ENCODE results near the gene LRR1.

The LRR1 gene

DNA sequence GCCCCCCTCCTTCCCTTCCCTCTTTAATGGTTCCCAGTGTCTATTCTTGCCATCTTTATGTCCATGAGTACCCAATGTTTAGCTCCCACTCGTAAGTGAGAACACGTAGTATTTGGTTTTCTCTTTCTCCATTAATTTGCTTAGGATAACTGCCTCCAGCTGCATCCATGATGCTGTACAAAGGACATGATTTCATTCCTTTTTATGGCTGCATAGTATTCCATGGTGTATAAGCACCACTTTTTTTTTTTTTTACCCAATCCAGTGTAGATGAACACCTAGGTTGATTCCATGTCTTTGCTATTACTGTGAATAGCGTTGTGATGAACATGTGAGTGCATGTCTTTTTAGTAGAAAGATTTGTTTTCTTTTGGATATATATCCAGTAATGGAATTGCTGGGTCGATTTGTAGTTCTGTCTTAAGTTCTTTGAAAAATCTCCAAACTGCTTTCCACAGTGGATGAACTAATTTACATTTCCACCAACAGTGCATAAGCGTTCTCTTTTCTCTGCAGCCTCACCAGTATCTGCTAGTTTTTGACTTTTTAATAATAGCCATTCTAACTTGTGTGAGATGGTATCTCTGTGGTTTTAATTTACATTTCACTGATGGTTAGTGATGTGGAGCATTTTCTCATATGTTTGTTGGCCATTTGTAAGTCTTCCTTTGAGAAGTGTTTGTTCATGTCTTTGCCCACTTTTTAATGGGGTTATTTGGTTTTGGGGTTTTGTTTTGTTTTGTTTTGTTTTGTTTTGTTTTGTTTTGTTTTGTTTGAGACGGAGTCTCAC is 38.6 kb upstream of the LRR1 start:
- TF ChIP-seq, protein P1, sequence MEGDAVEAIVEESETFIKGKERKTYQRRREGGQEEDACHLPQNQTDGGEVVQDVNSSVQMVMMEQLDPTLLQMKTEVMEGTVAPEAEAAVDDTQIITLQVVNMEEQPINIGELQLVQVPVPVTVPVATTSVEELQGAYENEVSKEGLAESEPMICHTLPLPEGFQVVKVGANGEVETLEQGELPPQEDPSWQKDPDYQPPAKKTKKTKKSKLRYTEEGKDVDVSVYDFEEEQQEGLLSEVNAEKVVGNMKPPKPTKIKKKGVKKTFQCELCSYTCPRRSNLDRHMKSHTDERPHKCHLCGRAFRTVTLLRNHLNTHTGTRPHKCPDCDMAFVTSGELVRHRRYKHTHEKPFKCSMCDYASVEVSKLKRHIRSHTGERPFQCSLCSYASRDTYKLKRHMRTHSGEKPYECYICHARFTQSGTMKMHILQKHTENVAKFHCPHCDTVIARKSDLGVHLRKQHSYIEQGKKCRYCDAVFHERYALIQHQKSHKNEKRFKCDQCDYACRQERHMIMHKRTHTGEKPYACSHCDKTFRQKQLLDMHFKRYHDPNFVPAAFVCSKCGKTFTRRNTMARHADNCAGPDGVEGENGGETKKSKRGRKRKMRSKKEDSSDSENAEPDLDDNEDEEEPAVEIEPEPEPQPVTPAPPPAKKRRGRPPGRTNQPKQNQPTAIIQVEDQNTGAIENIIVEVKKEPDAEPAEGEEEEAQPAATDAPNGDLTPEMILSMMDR (IDR thresholded peaks at IDR 0.05; ENCODE audit: low read depth, low read length), result no peak
- H3K4me3 ChIP-seq (ENCODE audit: low read depth, low read length), result no peak overlapping the region

DNA sequence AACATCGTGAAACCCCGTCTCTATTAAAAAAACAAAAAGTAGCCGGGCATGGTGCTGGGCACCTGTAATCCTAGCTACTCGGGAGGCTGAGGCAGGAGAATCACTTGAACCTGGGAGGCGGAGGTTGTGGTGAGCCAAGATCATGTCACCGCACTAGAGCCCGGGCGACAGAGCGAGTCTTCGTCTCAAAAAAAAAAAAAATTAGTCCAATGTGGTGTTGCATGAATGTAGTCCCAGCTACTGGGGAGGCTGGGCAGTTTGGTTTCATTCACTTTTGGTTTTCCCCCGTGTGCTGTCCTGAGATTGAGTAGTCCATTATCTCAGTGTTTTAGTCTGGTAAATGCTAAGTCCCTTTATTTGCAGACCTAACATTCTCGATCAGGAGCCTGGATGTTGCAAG is 32.0 kb upstream of the LRR1 start:
- TF ChIP-seq, protein P1 (IDR thresholded peaks at IDR 0.05; ENCODE audit: low read depth, low read length), result no peak
- H3K4me3 ChIP-seq (ENCODE audit: low read depth, low read length), result no peak overlapping the region

DNA sequence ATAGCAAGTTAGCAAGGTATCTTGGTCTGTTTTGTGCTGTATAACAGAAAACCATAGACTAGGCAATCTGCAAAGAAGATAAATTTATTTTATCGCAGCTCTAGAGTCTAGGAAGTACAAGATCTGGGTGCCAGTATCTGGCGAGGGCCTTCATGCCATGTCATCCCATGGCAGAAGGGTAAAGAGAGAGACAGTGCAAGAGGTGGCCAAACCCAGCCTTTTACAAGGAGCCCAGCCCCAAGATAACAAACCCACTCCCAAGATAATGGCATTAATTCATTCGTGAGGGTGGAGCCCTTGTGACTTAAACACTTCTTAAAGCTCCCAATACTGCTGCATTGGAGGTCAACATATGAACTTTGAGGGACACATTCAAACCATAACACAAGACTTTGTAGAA is 29.5 kb upstream of the LRR1 start:
- TF ChIP-seq, protein P1 (IDR thresholded peaks at IDR 0.05; ENCODE audit: low read depth, low read length), result no peak
- H3K4me3 ChIP-seq (ENCODE audit: low read depth, low read length), result no peak overlapping the region

DNA sequence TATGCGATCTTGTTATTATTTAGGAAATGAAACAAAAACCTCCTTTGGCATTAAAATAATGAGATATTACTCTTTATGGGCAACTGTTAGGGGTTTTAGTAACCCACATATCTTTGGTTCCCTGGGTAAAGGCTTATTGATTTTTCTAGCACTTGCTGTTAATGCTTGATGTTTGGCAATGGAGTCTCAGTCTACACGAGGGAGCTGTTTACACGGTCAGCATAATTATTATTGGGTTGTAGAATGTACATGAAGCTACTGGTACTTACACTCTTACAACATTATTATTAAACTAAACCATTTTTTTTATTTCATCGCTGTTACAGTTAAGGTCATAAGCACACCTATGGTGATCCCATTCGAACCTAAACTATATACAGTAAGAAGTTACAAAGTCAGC is 24.7 kb upstream of the LRR1 start:
- no peak overlapping the region for H3K4me3 ChIP-seq (ENCODE audit: low read depth, low read length)
- TF ChIP-seq, protein P1 (IDR thresholded peaks at IDR 0.05; ENCODE audit: low read depth, low read length), result no peak

DNA sequence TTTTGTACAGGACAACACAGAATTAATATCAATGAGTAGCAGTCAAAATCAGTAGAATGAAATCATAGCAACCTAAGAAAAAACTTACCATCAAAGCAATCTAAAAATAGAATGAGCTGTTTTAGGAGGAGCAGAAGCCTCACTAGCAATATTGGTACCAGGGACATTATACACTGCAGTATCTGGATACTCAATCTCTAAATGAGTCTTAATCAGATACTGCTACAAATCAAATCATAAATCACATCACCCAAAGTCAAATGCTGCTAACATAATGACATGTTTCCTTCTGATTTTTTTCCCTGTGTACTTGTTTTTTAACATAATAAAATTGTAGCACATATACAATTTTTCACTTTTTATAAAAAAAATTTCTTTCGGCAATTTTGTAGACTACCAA is 20.6 kb upstream of the LRR1 start:
- TF ChIP-seq, protein P1 (IDR thresholded peaks at IDR 0.05; ENCODE audit: low read depth, low read length), result no peak
- H3K4me3 ChIP-seq (ENCODE audit: low read depth, low read length), result no peak overlapping the region

DNA sequence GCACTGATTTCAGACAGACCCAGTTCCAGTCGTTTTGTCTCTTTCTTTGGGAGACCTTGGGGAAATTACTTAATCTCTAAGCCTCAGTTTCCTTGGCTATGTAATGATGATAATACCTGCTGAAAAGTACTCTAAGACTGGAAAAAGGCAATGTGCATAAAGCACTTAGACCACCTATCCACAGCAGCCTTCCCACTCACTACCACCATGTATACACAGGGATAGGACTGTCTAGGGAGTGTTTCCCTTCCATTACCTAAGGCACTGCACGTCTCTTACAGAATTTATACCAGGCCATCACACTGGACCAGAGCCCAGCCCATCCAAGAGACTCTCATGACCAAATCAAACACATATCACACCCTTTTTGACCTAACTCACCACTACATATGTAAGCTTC is 18.9 kb upstream of the LRR1 start:
- TF ChIP-seq, protein P1 (IDR thresholded peaks at IDR 0.05; ENCODE audit: low read depth, low read length), result no peak
- no peak overlapping the region for H3K4me3 ChIP-seq (ENCODE audit: low read depth, low read length)

DNA sequence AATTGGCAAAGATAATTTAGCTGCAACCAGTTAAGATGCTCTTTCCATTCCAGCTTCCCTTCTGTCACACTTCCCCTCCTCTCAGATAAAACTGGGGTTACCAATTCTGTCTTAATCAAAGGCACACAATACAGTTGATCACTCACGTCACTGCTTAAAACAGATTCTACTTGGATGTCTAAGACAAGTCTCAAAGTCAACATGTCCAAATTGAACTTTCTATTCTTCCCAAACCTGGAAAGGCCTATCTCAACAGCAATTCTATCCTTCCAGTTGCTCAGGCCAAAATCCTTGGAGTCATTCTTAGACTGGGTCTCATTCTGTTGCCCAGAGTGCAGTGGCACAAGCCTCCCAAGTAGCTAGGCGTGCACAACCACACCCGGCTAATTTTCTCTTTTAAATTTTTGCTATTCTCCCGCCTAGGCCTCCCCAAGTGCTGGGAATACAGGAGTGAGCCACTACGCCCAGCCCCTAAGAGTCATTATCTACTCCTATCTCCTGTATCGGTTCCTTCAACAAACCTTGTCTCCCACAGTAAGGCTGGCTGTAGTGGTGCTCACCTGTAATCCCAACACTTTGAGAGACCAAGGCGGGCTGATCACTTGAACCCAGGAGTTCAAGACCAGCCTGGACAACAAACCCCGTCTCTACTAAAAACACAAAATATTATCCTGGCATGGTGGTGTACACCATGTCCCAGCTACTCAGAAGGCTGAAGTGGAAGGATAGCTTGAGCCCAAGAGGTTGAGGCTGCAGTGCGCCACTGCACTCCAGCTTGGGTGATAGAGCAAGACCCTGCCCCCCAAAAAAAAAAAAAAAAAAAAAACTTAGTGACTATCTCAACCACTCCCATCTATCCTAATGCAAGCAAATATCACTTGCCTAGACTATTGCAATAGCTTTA is 17.3 kb upstream of the LRR1 start:
- no peak overlapping the region for H3K4me3 ChIP-seq (ENCODE audit: low read depth, low read length)
- TF ChIP-seq, protein P1 (IDR thresholded peaks at IDR 0.05; ENCODE audit: low read depth, low read length), result no peak

Measured in WI38 (cell line).